GM12878 (cell line): ENCODE data around the gene KIF9. TPM values are rescaled to one million over a fixed set of nuclear protein-coding genes. Genes with fewer than 3 reads are reported as not detected.

Experiments
- CEBPB ChIP-seq, 2 experiments: fragments of 150-350 bp in 1 of 2; IDR thresholded peaks; 2 replicates each; pipeline ENCODE4 v1.6.1; 2012 to 2014; ENCODE audit warnings: low read depth in 2 of 2, low read length in 2 of 2, borderline replicate concordance in 1 of 2, inconsistent platforms in 1 of 2
- CREM ChIP-seq: IDR thresholded peaks from 2 replicates; pipeline ENCODE4 v1.6.1; 2014; ENCODE audit warnings: antibody characterized with exemption, low read depth
- IRF4 ChIP-seq: IDR thresholded peaks from 2 replicates; pipeline ENCODE4 v1.6.1; 2011; ENCODE audit warnings: low read depth, low read length
- JUND ChIP-seq: IDR thresholded peaks from 2 replicates; pipeline ENCODE4 v1.6.1; 2012; ENCODE audit warnings: low read depth, mild to moderate bottlenecking, low read length, improper control_type of control experiment, moderate library complexity
- KLF5 ChIP-seq: fragments of 450-650 bp; IDR thresholded peaks from 2 replicates; pipeline ENCODE4 v1.6.1; 2014; ENCODE audit warnings: mild to moderate bottlenecking; ENCODE audit not compliant: partially characterized antibody
- MEF2B ChIP-seq: fragments of 450-650 bp; IDR thresholded peaks from 2 replicates; pipeline ENCODE4 v1.6.1; 2018; ENCODE audit warnings: mild to moderate bottlenecking, moderate library complexity; ENCODE audit not compliant: partially characterized antibody, poor library complexity, severe bottlenecking
- NFIC ChIP-seq: IDR thresholded peaks from 2 replicates; pipeline ENCODE4 v1.6.1; 2012; ENCODE audit warnings: low read depth, mild to moderate bottlenecking, inconsistent platforms, low read length, moderate library complexity
- YY1 ChIP-seq: IDR thresholded peaks from 2 replicates; pipeline ENCODE4 v1.6.1; 2011; ENCODE audit warnings: low read depth, mild to moderate bottlenecking, low read length
- polyA plus RNA-seq, 11 experiments: library from polyadenylated mRNA; depleted of rRNA in 4 of 11; unstranded in 6 of 11; stranded (reverse) in 5 of 11; fragments of >200 nt; fragmentation: Nextera tagmentation in 4 of 11; fragmentation: Illumina TruSeq in 1 of 11; extraction: Ambion mirVana in 4 of 11; extraction: Trizol in 1 of 11; gene quantifications; 1 replicate in 1 of 11; 2 replicates in 10 of 11; pipeline versions ENCODE4 v1.2.1 to v1.2.3, GENCODE V29; 2011 to 2016; ENCODE audit warnings: inconsistent platforms in 2 of 11, missing spikeins in 2 of 11, low read depth in 1 of 11
- total RNA-seq, 4 experiments: library from RNA; depleted of rRNA in 3 of 4; stranded (reverse); fragments of >200 nt in 3 of 4; fragmentation: Illumina TruSeq in 1 of 4; extraction: Trizol in 1 of 4; gene quantifications; 2 replicates each; pipeline versions ENCODE4 v1.2.1 to v1.2.3, GENCODE V29; 2013 to 2021
- TF ChIP-seq, protein P1 (sequence below): IDR thresholded peaks from 2 replicates; pipeline ENCODE4 v1.6.1; 2012; ENCODE audit warnings: low read length, inconsistent platforms
- TF ChIP-seq, protein P2 (sequence below): fragments of 450-650 bp; formaldehyde crosslinking; IDR thresholded peaks from 2 replicates; pipeline ENCODE4 v1.5.0; 2022; ENCODE audit warnings: mild to moderate bottlenecking, missing genetic modification characterization
- TF ChIP-seq, protein P3 (sequence below): IDR thresholded peaks from 2 replicates; pipeline ENCODE4 v1.6.1; 2011; ENCODE audit warnings: borderline replicate concordance, low read depth, mild to moderate bottlenecking, moderate library complexity, low read length; ENCODE audit not compliant: insufficient read depth, poor library complexity, severe bottlenecking
- TF ChIP-seq, protein P4 (sequence below): fragments of 450-650 bp; formaldehyde crosslinking; IDR thresholded peaks from 2 replicates; pipeline ENCODE4 v1.4.0; 2022; ENCODE audit warnings: mild to moderate bottlenecking, moderate library complexity

Gene KIF9
- total and polyA plus RNA-seq, 10 of the 15 experiments (the other 5 are each of a cell fraction or from before 2014, with no cell fraction given): 3.0 to 10.2 (median 5.9) TPM

DNA sequence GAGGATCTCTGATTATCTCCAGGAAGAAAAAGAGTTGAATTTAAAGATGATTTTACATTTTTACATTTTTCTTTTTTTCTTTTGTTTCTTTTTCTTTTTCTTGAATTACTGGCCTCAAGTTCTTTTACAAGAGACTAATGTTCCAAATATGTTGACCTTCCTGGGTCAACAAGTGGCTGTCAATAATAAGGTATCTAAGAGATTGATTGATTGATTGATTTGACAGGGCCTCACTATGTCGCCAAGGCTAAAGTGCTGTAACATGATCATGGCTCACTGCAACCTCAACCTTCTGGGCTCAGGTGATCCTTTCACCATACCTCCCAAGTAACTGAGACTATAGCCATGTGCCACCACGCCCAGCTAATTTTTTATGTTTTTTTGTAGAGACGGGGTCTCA, 44.6 kb downstream of the KIF9 start (continued):
- TF ChIP-seq NFIC (no peak), CEBPB (IDR thresholded peaks at IDR 0.05; ENCODE audit: borderline replicate concordance in 1 of 2, low read depth in 2 of 2, low read length in 2 of 2) (no peak), JUND (no peak), MEF2B (no peak), CREM (no peak), YY1 (no peak), IRF4 (no peak), KLF5 (no peak)
- TF ChIP-seq, protein P1, sequence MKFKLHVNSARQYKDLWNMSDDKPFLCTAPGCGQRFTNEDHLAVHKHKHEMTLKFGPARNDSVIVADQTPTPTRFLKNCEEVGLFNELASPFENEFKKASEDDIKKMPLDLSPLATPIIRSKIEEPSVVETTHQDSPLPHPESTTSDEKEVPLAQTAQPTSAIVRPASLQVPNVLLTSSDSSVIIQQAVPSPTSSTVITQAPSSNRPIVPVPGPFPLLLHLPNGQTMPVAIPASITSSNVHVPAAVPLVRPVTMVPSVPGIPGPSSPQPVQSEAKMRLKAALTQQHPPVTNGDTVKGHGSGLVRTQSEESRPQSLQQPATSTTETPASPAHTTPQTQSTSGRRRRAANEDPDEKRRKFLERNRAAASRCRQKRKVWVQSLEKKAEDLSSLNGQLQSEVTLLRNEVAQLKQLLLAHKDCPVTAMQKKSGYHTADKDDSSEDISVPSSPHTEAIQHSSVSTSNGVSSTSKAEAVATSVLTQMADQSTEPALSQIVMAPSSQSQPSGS: no peak
- TF ChIP-seq, protein P2, sequence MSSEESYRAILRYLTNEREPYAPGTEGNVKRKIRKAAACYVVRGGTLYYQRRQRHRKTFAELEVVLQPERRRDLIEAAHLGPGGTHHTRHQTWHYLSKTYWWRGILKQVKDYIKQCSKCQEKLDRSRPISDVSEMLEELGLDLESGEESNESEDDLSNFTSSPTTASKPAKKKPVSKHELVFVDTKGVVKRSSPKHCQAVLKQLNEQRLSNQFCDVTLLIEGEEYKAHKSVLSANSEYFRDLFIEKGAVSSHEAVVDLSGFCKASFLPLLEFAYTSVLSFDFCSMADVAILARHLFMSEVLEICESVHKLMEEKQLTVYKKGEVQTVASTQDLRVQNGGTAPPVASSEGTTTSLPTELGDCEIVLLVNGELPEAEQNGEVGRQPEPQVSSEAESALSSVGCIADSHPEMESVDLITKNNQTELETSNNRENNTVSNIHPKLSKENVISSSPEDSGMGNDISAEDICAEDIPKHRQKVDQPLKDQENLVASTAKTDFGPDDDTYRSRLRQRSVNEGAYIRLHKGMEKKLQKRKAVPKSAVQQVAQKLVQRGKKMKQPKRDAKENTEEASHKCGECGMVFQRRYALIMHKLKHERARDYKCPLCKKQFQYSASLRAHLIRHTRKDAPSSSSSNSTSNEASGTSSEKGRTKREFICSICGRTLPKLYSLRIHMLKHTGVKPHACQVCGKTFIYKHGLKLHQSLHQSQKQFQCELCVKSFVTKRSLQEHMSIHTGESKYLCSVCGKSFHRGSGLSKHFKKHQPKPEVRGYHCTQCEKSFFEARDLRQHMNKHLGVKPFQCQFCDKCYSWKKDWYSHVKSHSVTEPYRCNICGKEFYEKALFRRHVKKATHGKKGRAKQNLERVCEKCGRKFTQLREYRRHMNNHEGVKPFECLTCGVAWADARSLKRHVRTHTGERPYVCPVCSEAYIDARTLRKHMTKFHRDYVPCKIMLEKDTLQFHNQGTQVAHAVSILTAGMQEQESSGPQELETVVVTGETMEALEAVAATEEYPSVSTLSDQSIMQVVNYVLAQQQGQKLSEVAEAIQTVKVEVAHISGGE: no peak
- TF ChIP-seq, protein P3, sequence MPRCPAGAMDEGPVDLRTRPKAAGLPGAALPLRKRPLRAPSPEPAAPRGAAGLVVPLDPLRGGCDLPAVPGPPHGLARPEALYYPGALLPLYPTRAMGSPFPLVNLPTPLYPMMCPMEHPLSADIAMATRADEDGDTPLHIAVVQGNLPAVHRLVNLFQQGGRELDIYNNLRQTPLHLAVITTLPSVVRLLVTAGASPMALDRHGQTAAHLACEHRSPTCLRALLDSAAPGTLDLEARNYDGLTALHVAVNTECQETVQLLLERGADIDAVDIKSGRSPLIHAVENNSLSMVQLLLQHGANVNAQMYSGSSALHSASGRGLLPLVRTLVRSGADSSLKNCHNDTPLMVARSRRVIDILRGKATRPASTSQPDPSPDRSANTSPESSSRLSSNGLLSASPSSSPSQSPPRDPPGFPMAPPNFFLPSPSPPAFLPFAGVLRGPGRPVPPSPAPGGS: no peak
- TF ChIP-seq, protein P4, sequence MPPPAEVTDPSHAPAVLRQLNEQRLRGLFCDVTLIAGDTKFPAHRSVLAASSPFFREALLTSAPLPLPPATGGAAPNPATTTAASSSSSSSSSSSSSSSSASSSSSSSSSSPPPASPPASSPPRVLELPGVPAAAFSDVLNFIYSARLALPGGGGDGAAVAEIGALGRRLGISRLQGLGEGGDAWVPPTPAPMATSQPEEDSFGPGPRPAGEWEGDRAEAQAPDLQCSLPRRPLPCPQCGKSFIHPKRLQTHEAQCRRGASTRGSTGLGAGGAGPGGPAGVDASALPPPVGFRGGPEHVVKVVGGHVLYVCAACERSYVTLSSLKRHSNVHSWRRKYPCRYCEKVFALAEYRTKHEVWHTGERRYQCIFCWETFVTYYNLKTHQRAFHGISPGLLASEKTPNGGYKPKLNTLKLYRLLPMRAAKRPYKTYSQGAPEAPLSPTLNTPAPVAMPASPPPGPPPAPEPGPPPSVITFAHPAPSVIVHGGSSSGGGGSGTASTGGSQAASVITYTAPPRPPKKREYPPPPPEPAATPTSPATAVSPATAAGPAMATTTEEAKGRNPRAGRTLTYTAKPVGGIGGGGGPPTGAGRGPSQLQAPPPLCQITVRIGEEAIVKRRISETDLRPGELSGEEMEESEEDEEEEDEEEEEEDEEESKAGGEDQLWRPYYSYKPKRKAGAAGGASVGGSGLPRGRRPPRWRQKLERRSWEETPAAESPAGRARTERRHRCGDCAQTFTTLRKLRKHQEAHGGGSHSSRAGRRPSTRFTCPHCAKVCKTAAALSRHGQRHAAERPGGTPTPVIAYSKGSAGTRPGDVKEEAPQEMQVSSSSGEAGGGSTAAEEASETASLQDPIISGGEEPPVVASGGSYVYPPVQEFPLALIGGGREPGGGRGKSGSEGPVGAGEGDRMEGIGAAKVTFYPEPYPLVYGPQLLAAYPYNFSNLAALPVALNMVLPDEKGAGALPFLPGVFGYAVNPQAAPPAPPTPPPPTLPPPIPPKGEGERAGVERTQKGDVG (CRISPR knock-in tag): no peak
